ENCODE results near the gene SH3TC1.

Gene SH3TC1

GRCh38 chr4:8221476-8221875 lies 22.4 kb downstream of the SH3TC1 start:
- TF ChIP-seq POLR2AphosphoS5 (IDR thresholded peaks at IDR 0.05; ENCODE audit: borderline replicate concordance, low read depth, low read length): no peak
- TF ChIP-seq EZH2 (IDR thresholded peaks at IDR 0.05): no peak
- TF ChIP-seq FOXP2 (optimal IDR thresholded peaks at IDR 0.05; ENCODE audit: control extremely low read depth, extremely low read length, insufficient read depth): no peak
- no peaks in the 10 kb centered on the region for H3K36me3 ChIP-seq (ENCODE audit: insufficient read depth, low read length)
- peak; percentile 47 for DNase-seq (ENCODE audit: low read depth, low spot score)
- H3K4me3 ChIP-seq: no peak overlapping the region
- H3K9me3 ChIP-seq (ENCODE audit: low read depth, low read length): no peaks in the 10 kb centered on the region
- H3K9ac ChIP-seq (ENCODE audit: insufficient read length): no peak overlapping the region
- H3K27ac ChIP-seq: no peak overlapping the region

GRCh38 chr4:8221985-8222384 lies 22.9 kb downstream of the SH3TC1 start:
- H3K9ac ChIP-seq (ENCODE audit: insufficient read length): no peak overlapping the region
- H3K9me3 ChIP-seq (ENCODE audit: low read depth, low read length): no peaks in the 10 kb centered on the region
- no peak overlapping the region for H3K4me3 ChIP-seq
- no peaks in the 10 kb centered on the region for H3K36me3 ChIP-seq (ENCODE audit: insufficient read depth, low read length)
- TF ChIP-seq POLR2AphosphoS5 (IDR thresholded peaks at IDR 0.05; ENCODE audit: borderline replicate concordance, low read depth, low read length): no peak
- no peak for TF ChIP-seq FOXP2 (optimal IDR thresholded peaks at IDR 0.05; ENCODE audit: control extremely low read depth, extremely low read length, insufficient read depth)
- TF ChIP-seq EZH2 (IDR thresholded peaks at IDR 0.05): no peak
- DNase-seq (ENCODE audit: low read depth, low spot score): no peak
- H3K27ac ChIP-seq: no peak overlapping the region

- Histone ChIP-seq H3K27ac (no peak overlapping the region), H3K9me3 (ENCODE audit: low read depth, low read length) (no peaks in the 10 kb centered on the region), H3K36me3 (ENCODE audit: insufficient read depth, low read length) (no peaks in the 10 kb centered on the region), H3K4me3 (no peak overlapping the region), H3K9ac (ENCODE audit: insufficient read length) (no peak overlapping the region)
- DNase-seq (ENCODE audit: low read depth, low spot score): no peak
- TF ChIP-seq FOXP2 (optimal IDR thresholded peaks at IDR 0.05; ENCODE audit: control extremely low read depth, extremely low read length, insufficient read depth): no peak
- TF ChIP-seq EZH2 (IDR thresholded peaks at IDR 0.05): no peak
- no peak for TF ChIP-seq POLR2AphosphoS5 (IDR thresholded peaks at IDR 0.05; ENCODE audit: borderline replicate concordance, low read depth, low read length)
Measured at GRCh38 chr4:8222609-8223388, 23.7 kb downstream of the SH3TC1 start.

- no peaks in the 10 kb centered on the region for H3K9me3 ChIP-seq (ENCODE audit: low read depth, low read length)
- no peak overlapping the region for H3K27ac ChIP-seq
- DNase-seq (ENCODE audit: low read depth, low spot score): no peak
- no peak overlapping the region for H3K9ac ChIP-seq (ENCODE audit: insufficient read length)
- no peak overlapping the region for H3K4me3 ChIP-seq
- TF ChIP-seq POLR2AphosphoS5 (IDR thresholded peaks at IDR 0.05; ENCODE audit: borderline replicate concordance, low read depth, low read length) (no peak), EZH2 (IDR thresholded peaks at IDR 0.05) (no peak), FOXP2 (optimal IDR thresholded peaks at IDR 0.05; ENCODE audit: control extremely low read depth, extremely low read length, insufficient read depth) (no peak)
- H3K36me3 ChIP-seq (ENCODE audit: insufficient read depth, low read length): no peaks in the 10 kb centered on the region
Measured at GRCh38 chr4:8224267-8224974, 25.3 kb downstream of the SH3TC1 start.

GRCh38 chr4:8224975-8225625 lies 26.0 kb downstream of the SH3TC1 start:
- no peak for DNase-seq (ENCODE audit: low read depth, low spot score)
- no peak overlapping the region for H3K9ac ChIP-seq (ENCODE audit: insufficient read length)
- no peaks in the 10 kb centered on the region for H3K36me3 ChIP-seq (ENCODE audit: insufficient read depth, low read length)
- no peaks in the 10 kb centered on the region for H3K9me3 ChIP-seq (ENCODE audit: low read depth, low read length)
- no peak overlapping the region for H3K27ac ChIP-seq
- TF ChIP-seq FOXP2 (optimal IDR thresholded peaks at IDR 0.05; ENCODE audit: control extremely low read depth, extremely low read length, insufficient read depth) (no peak), EZH2 (IDR thresholded peaks at IDR 0.05) (no peak), POLR2AphosphoS5 (IDR thresholded peaks at IDR 0.05; ENCODE audit: borderline replicate concordance, low read depth, low read length) (no peak)
- H3K4me3 ChIP-seq: no peak overlapping the region

GRCh38 chr4:8225706-8226443 lies 26.8 kb downstream of the SH3TC1 start:
- Histone ChIP-seq H3K36me3 (ENCODE audit: insufficient read depth, low read length) (no peaks in the 10 kb centered on the region), H3K9me3 (ENCODE audit: low read depth, low read length) (no peaks in the 10 kb centered on the region), H3K27ac (no peak overlapping the region), H3K9ac (ENCODE audit: insufficient read length) (no peak overlapping the region), H3K4me3 (no peak overlapping the region)
- TF ChIP-seq FOXP2 (optimal IDR thresholded peaks at IDR 0.05; ENCODE audit: control extremely low read depth, extremely low read length, insufficient read depth) (no peak), EZH2 (IDR thresholded peaks at IDR 0.05) (no peak), POLR2AphosphoS5 (IDR thresholded peaks at IDR 0.05; ENCODE audit: borderline replicate concordance, low read depth, low read length) (no peak)
- DNase-seq (ENCODE audit: low read depth, low spot score): no peak

- H3K9ac ChIP-seq (ENCODE audit: insufficient read length): no peak overlapping the region
- TF ChIP-seq FOXP2 (optimal IDR thresholded peaks at IDR 0.05; ENCODE audit: control extremely low read depth, extremely low read length, insufficient read depth) (no peak), EZH2 (IDR thresholded peaks at IDR 0.05) (no peak)
- no peaks in the 10 kb centered on the region for H3K36me3 ChIP-seq (ENCODE audit: insufficient read depth, low read length)
- H3K27ac ChIP-seq: no peak overlapping the region
- DNase-seq (ENCODE audit: low read depth, low spot score): no peak
- no peak overlapping the region for H3K4me3 ChIP-seq
- H3K9me3 ChIP-seq (ENCODE audit: low read depth, low read length): no peaks in the 10 kb centered on the region
Measured at GRCh38 chr4:8227201-8227770, 28.2 kb downstream of the SH3TC1 start.
